ENCODE measurements around the gene BRSK1.

DNA sequence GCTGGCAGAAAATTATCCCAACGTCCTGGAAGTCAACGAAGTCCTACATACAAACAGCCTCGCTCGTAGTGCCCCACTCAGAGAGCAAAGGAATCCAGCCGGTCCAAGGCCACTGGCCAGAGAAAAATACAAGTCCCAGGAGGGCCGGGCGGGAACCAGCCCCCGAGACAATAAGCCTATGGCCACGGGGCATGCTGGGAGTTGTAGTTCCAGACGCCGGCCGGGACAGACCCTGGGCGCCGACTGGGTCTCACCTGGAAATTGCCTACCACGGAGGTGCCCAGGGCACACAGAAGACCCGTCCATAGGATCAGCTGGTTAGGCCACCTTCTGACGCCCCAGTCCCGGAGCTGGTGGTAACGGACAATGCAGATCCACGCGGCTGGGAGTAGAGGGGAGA is 36.0 kb downstream of the BRSK1 start:
- TF ChIP-seq, protein P1, sequence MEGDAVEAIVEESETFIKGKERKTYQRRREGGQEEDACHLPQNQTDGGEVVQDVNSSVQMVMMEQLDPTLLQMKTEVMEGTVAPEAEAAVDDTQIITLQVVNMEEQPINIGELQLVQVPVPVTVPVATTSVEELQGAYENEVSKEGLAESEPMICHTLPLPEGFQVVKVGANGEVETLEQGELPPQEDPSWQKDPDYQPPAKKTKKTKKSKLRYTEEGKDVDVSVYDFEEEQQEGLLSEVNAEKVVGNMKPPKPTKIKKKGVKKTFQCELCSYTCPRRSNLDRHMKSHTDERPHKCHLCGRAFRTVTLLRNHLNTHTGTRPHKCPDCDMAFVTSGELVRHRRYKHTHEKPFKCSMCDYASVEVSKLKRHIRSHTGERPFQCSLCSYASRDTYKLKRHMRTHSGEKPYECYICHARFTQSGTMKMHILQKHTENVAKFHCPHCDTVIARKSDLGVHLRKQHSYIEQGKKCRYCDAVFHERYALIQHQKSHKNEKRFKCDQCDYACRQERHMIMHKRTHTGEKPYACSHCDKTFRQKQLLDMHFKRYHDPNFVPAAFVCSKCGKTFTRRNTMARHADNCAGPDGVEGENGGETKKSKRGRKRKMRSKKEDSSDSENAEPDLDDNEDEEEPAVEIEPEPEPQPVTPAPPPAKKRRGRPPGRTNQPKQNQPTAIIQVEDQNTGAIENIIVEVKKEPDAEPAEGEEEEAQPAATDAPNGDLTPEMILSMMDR (conservative IDR thresholded peaks at IDR 0.05), result no peak
- TF ChIP-seq ZFX (IDR thresholded peaks at IDR 0.05), result no peak

Data from C4-2B (cell line).